Left renal pelvis (tissue), 4 donors: ENCODE measurements around the gene MB21D2. TPM values are rescaled to one million over a fixed set of nuclear protein-coding genes. Genes with fewer than 3 reads are reported as not detected.

Source experiments
- DNase-seq, 4 donors: peaks; one replicate each; pipeline ENCODE4 v3.0.0-alpha.2; 2013; ENCODE audit warnings: low read depth in 4 of 4, low spot score in 3 of 4
- polyA plus RNA-seq, 4 donors: library from polyadenylated mRNA; unstranded; fragments of 120-200 nt; gene quantifications; one replicate each; pipeline ENCODE4 v1.2.1, GENCODE V29; 2013; ENCODE audit not compliant: insufficient read length in 4 of 4

Gene MB21D2
- polyA plus RNA-seq, 4 donors = 8.1 to 17.4 (median 16.2) TPM

- DNase-seq = no peak
Measured at GRCh38 chr3:192927016-192927415, 9.4 kb upstream of the MB21D2 start.

GRCh38 chr3:192923731-192924130 lies 6.1 kb upstream of the MB21D2 start:
- no peak for DNase-seq

- DNase-seq = no peak
Measured at GRCh38 chr3:192921793-192922192, 4.1 kb upstream of the MB21D2 start.

GRCh38 chr3:192920411-192920810 lies 2.8 kb upstream of the MB21D2 start:
- no peak for DNase-seq

GRCh38 chr3:192919901-192920300 lies 2.2 kb upstream of the MB21D2 start:
- no peak for DNase-seq

GRCh38 chr3:192918275-192918588 lies 576 bp upstream of the MB21D2 start:
- DNase-seq = no peak

- DNase-seq = peak in 2 of 4 donors; percentile 32 to 46
Measured at GRCh38 chr3:192917028-192917403, 640 bp downstream of the MB21D2 start.

GRCh38 chr3:192916371-192917027 lies 1.2 kb downstream of the MB21D2 start:
- DNase-seq = peak in 1 of 4 donors; percentile 32

GRCh38 chr3:192915722-192916121 lies 1.9 kb downstream of the MB21D2 start:
- DNase-seq = no peak

- peak in 1 of 4 donors; percentile 33 for DNase-seq
Measured at GRCh38 chr3:192915304-192915703, 2.4 kb downstream of the MB21D2 start.

- no peak for DNase-seq
Measured at GRCh38 chr3:192914848-192915247, 2.8 kb downstream of the MB21D2 start.

GRCh38 chr3:192913540-192913939 lies 4.1 kb downstream of the MB21D2 start:
- no peak for DNase-seq

- no peak for DNase-seq
Measured at GRCh38 chr3:192911293-192911692, 6.4 kb downstream of the MB21D2 start.

GRCh38 chr3:192907784-192908183 lies 9.9 kb downstream of the MB21D2 start:
- DNase-seq = no peak

- DNase-seq = no peak
Measured at GRCh38 chr3:192906940-192907339, 10.7 kb downstream of the MB21D2 start.

- no peak for DNase-seq
Measured at GRCh38 chr3:192905980-192906678, 11.5 kb downstream of the MB21D2 start.

GRCh38 chr3:192904632-192905289 lies 12.9 kb downstream of the MB21D2 start:
- no peak for DNase-seq

GRCh38 chr3:192902549-192902948 lies 15.1 kb downstream of the MB21D2 start:
- no peak for DNase-seq

GRCh38 chr3:192901435-192901834 lies 16.2 kb downstream of the MB21D2 start:
- DNase-seq = no peak

GRCh38 chr3:192899540-192899982 lies 18.1 kb downstream of the MB21D2 start:
- no peak for DNase-seq

- DNase-seq = no peak
Measured at GRCh38 chr3:192897005-192897404, 20.7 kb downstream of the MB21D2 start.

- DNase-seq = no peak
Measured at GRCh38 chr3:192896208-192896607, 21.4 kb downstream of the MB21D2 start.
